ENCODE results near the gene ADGRD2. TPM values are rescaled to one million over a fixed set of nuclear protein-coding genes. Genes with fewer than 3 reads are reported as not detected.

ADGRD2 gene
- total RNA-seq, 1 experiment from 2014 or later, result 1.5 TPM

GRCh38 chr9:124442379-124442778 lies 7.9 kb upstream of the ADGRD2 start:
- no peak overlapping the region for H2BK12ac ChIP-seq (ENCODE audit: insufficient read length, low read depth, low read length)
- H3T11ph ChIP-seq (ENCODE audit: low read length), result no peak overlapping the region
- no peak overlapping the region for H2BK5ac ChIP-seq (ENCODE audit: insufficient read length, low read length)
- no peak overlapping the region for H2BK20ac ChIP-seq (ENCODE audit: low read depth, low read length, poor library complexity, severe bottlenecking)
- H4K5ac ChIP-seq (ENCODE audit: insufficient read length, low read depth, low read length), result no peak overlapping the region
- Mint-ChIP-seq H3K36me3 (ENCODE audit: insufficient read depth in 1 of 3, low read depth in 3 of 3) (no peaks in the 10 kb centered on the region), H3K27me3 (ENCODE audit: low read depth) (peaks cover 29% of the 10 kb centered on the region), H3K4me1 (peaks cover 3 to 5% of the 10 kb centered on the region in 2 experiments; a peak in 3 of 4 replicates), H3K9me3 (peaks cover 0 to 2% of the 10 kb centered on the region in 2 experiments; a peak in 2 of 5 replicates), H3K27ac (no peak overlapping the region), H3K4me3 (no peak overlapping the region)
- no peak overlapping the region for H2BK120ac ChIP-seq (ENCODE audit: low read depth, low read length, poor library complexity, severe bottlenecking)
- no peaks in the 10 kb centered on the region for H3K9me3 ChIP-seq (ENCODE audit: control insufficient read depth, low read depth, low read length)
- no peaks in the 10 kb centered on the region for H3K23me2 ChIP-seq (ENCODE audit: insufficient read length, low read depth, low read length, poor library complexity, severe bottlenecking)
- no peak for DNase-seq
- no peaks in the 10 kb centered on the region for H3K79me1 ChIP-seq (ENCODE audit: insufficient read depth, low read depth, low read length, poor library complexity, severe bottlenecking)
- no peaks in the 10 kb centered on the region for H3K4me1 ChIP-seq (ENCODE audit: insufficient read depth, low read length)
- H3K14ac ChIP-seq (ENCODE audit: insufficient read depth, low read length), result no peak overlapping the region
- no peaks in the 10 kb centered on the region for H4K20me1 ChIP-seq (ENCODE audit: control insufficient read depth, insufficient read depth, insufficient read length)
- H4K8ac ChIP-seq (replicated peaks; ENCODE audit: insufficient read length, low read depth, low read length), result no peak overlapping the region
- no peak overlapping the region for H4K91ac ChIP-seq (ENCODE audit: insufficient read length, low read depth, low read length)
- no peaks in the 10 kb centered on the region for H3K79me2 ChIP-seq (ENCODE audit: insufficient read depth, low read length)
- H3K56ac ChIP-seq (ENCODE audit: insufficient read length, low read depth, low read length), result no peak overlapping the region
- no peak overlapping the region for H3K4ac ChIP-seq (ENCODE audit: low read depth, low read length)
- H3K18ac ChIP-seq (ENCODE audit: insufficient read length, low read depth, low read length), result no peak overlapping the region
- TF ChIP-seq, protein P1, sequence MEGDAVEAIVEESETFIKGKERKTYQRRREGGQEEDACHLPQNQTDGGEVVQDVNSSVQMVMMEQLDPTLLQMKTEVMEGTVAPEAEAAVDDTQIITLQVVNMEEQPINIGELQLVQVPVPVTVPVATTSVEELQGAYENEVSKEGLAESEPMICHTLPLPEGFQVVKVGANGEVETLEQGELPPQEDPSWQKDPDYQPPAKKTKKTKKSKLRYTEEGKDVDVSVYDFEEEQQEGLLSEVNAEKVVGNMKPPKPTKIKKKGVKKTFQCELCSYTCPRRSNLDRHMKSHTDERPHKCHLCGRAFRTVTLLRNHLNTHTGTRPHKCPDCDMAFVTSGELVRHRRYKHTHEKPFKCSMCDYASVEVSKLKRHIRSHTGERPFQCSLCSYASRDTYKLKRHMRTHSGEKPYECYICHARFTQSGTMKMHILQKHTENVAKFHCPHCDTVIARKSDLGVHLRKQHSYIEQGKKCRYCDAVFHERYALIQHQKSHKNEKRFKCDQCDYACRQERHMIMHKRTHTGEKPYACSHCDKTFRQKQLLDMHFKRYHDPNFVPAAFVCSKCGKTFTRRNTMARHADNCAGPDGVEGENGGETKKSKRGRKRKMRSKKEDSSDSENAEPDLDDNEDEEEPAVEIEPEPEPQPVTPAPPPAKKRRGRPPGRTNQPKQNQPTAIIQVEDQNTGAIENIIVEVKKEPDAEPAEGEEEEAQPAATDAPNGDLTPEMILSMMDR (conservative IDR thresholded peaks at IDR 0.05), result no peak
- H3K27me3 ChIP-seq (ENCODE audit: insufficient read depth, low read length), result no peaks in the 10 kb centered on the region
- H2BK15ac ChIP-seq (ENCODE audit: low read depth, low read length), result no peak overlapping the region
- no peak overlapping the region for H3K27ac ChIP-seq (ENCODE audit: insufficient read length, low read depth, low read length)
- H3K4me2 ChIP-seq (ENCODE audit: insufficient read depth, insufficient read length, low read length), result no peak overlapping the region
- no peak overlapping the region for H3K23ac ChIP-seq (ENCODE audit: insufficient read length, low read depth, low read length)
- H2AK5ac ChIP-seq (ENCODE audit: insufficient read length, low read length), result no peak overlapping the region
- H2AFZ ChIP-seq (ENCODE audit: low read length), result no peak overlapping the region
- no peak overlapping the region for H3K9ac ChIP-seq (ENCODE audit: extremely low read depth, insufficient read length, low read length)

Data from H9 (cell line).